NCI-H748 (cell line): ENCODE data around the gene C17orf100.

Experiments used
- DNase-seq: peaks from one replicate; lab custom pipeline; 2025; ENCODE audit not compliant: unreplicated experiment; lab: John Stamatoyannopoulos, UW

Gene C17orf100

DNA sequence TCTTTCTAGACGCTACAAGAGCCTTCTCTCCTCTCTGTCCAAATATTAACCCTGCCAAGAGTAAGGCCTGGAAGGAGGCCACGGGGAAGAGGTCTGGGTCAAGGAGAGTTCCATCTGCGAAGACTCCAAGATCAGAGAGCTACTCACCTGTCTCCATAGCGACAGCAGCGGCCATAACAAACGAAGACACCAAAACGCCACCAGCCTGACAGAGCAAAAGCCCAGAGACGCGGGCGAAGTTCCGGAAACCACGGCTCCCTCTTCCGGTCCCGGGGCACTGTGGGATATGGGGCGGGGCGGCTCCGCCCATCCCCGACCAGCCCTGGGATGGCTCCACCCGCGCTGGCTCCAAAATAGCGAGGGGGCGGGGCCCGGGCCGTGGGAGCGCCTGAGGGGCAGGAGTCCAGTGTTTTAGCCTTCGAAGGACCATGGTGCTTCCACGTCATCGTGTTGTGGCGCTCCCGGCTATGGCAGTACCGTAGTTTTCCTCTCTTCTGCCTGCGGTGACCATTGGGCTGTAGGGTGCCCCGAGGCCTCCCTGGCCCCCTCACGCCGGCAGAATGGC lies at the start of gene C17orf100, which contains the start of gene MED31:
Gene C17orf100 (plus strand): TSS at position 409 of the 565 bp plus-strand sequence. CDS start 152 bp downstream, at position 561.
Gene MED31 (minus strand): TSS at position 252 of the 565 bp plus-strand sequence. CDS start 77 bp downstream, at position 175.
- DNase-seq, result peak; percentile 98

DNA sequence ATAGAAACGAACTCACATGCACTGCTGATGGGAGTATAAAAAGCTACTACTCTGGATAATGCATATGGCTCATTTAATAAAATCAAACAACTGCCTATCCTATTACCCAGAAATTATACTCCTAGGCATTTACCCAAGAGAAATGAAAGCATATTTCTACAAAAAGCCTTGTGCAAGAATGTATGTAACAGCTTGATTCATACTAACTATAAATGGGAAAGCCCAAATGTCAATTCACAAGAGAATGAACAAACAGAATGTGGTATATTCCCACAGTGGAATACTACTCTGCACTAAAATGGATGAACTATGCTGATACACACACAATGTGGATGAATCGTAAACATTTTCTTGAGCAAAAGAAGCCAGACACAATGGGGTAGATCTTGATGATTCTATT lies 49.4 kb upstream of the C17orf100 start:
- DNase-seq, result no peak

DNA sequence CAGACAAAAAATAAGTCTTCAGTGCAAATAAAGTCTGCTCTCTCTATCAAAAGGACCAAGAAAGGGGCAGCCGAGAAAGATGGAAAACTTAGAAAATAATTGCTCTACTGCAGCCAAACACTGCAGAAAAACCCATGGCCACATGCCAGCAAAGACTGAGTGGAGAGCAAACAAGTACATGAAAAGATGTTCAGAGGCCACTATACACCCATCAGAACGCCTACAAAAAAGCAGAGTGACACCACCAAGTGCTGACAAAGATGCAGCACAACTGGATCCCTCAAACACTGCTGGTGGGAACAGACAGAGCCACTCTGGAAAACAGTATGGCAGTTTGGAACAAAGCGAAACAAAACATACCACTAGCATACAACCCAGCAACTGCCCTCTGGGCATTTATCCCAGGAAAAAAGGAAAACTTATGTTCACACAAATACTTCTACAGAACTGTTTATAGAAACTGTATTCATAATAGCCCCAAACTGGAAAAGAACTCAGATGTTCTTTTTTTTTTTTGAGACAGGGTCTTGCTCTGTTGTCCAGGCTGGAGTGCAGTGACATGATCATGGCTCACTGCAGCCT lies 47.7 kb upstream of the C17orf100 start:
- DNase-seq, result no peak

DNA sequence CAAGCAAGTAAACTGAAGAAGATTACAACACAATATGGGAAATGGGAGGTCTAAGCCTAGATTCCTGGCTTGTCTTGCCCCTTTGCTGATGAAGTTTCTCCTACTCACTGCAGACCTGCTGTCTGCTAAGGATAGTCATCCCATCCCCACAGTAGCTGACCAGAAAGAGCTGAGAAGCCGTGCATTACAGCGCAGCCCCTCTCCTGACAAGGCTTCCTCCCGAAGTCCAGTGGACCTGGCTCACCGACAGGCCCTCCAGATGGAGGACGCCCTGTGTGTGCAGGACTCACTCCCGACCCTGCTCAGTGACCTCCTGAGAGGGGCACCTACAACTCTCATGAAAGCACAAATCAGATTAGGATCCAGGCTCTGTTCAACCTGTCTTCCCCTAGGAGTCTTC lies 46.4 kb upstream of the C17orf100 start:
- DNase-seq, result no peak

DNA sequence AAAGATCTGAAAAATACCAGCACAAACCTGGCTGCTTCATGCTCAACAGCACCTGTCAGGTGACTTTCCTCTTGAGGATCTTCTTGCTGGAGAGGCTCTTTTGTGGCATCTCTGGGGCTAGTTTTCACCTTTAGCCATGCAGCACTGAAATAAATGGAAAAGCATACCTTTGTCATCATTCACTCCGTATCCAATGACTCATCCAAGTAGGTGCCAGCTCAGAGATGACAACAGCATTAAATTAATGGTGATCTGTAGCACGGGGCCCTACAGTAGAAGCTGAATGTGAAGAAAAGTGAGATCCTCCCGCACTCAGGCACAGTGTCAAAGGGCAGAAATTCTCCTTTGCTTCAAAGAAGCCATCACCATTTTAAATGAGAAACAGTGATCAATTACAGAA lies 43.2 kb upstream of the C17orf100 start:
- DNase-seq, result no peak

DNA sequence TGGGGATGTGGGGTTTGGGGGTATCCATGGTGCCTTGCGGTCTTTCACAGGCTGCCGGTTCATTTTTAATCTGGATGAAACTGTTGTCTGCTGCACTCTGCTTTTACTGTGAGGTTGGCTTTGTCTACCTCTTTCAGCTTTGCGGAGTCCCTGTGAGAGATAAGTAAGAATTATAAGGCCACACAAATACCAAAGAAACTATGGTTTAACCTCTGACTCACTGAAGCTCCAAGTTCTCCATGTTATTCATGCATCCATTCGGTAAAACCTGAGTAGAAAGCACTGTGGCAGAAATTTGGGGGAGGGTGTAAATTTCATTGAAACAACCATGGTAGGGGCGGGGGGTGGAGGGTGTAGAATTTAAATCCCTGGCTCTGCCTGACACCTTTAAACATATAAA lies 41.6 kb upstream of the C17orf100 start:
- DNase-seq, result no peak

DNA sequence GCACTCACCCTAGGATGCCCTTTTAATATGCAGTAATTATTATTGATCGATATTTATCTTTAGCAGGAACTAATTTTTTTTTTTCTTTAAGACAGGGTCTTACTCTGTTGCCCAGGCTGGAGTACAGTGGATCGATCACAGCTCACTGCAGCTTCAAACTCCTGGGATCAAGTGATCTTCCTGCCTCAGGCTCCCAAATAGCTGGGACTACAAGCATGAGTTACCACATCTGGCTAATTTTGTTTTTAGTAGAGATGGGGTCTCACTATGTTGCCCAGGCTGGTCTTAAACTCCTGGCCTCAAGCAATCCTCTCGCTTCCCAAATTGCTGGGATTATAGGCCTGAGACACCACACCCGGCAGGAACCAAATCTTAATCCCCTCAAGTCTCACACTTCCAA lies 40.3 kb upstream of the C17orf100 start:
- DNase-seq, result no peak

DNA sequence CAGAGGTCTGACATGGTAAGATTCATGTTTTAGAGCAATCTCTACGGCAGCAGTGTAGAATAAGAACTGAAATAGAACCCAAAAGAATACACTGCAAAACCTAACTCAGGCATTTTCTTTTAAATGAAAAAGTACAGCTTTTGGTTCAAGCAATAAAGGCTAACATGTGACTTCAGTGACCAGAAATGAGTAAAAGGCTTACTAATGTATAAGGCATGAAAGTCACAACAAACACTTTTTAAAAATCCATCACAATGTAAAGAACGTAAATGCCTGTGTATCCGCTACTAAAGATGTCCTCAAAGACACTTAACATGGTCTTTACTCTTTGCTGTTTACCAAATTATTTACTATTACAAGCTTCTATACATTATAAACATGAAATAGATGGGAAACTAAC lies 27.6 kb upstream of the C17orf100 start:
- no peak for DNase-seq

DNA sequence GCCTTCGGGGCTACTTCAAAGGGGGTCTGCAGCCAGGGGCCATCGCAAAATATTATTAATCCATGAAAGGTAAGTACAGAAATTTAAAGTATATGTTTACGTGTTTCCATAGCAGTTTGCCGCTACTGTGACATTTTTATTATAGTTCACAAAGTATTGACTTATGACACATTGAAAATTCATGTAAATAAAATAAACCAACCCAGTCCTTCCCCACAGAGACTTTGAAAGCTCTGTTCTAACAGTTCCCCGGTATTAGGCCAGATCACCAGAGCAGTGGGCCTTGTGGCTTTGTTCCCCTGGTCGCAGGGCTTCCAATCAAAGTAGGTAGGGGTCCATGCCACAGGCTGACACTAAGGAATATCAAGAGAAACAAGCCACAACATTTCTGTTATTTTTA lies 24.9 kb upstream of the C17orf100 start:
- no peak for DNase-seq

DNA sequence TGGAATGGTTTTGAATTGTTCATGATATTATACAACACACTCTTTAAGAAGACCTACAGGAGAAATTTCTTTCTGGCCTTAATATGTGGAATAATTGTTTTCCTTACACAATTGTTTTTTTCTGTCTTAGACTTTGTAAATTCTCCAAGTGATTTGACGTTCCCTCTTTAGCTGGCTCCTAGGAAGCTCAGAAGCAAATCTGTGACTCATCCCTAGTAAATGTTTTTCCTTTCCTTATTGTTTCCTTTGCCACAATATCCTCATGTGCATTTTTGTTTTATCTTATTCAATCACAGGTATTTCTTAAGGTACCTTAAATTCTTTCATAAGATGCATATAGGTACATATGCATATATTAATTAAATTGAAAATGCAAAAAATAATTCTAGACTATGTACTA lies 24.5 kb upstream of the C17orf100 start:
- no peak for DNase-seq

DNA sequence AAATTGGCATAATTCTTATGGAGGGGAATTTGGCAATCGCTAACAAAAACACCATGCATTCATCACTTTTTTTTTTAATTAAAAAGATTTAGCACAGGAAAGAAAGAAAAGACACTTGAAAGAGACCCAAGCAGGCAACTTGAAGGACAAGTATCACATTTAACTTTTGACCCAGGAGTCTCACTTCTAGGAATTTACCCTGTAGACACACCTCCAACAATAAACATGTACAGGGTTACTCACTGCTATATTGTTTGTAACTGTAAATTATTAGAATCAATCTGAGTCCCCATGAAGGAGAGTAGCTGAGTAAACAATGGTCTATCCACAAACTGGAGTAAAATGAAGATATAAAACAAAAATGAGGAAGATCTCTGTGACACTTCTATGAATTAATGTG lies 21.2 kb upstream of the C17orf100 start:
- no peak for DNase-seq

DNA sequence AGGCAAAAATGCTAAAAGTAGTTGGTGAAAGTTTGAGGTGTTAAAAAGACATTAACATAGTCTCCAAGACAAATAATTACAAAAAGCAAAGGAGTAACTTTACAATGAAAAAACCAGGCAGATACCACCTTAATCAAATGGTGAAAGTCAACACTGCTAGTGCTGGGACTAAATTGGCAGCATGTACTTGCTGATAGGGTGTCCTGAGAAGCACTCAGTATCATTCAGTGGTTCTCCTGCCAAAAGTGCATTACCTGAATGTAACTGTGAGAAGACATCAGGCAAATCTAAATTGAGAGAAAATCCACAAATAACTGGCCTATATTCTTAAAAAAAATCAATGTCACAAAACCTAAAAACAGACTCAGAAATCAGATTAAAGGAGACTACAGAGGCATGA lies 19.0 kb upstream of the C17orf100 start:
- no peak for DNase-seq

DNA sequence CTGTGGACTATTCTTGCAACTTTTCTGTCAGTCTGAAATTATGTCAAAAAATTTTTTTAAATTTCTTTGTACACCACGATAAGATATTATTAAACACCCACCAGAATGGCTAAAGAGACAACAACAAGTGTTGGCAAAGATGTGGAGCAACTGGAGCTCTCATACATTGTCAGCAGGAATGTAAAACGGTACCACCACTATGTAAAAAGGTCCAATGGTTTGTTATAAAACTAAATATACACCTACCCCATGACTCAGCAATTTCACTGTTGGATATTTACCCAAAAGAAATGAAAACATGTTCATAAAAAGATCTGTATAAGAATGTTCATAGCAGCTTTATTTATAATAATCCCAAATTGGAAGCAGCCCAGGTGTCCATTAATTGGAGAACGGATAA lies 18.3 kb upstream of the C17orf100 start:
- no peak for DNase-seq

DNA sequence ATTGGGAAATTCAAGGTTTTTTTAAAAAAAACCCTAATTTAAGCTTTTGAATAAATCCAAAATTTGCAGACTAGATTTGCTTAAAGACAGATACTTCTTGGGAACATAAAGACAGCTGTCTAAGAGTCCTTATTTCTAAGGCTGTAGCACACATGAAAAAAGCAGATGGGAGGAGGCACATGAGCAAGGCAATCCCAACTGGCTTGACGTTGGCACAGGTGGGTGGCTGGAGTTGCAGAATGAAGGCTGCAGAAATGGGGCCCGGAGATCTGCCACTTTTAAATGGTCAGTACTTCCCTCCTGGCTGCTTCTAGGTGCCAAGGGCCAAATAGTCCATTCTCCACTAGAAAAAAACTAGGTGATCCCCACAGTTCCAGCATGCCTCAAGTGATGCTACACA lies 15.5 kb upstream of the C17orf100 start:
- no peak for DNase-seq

DNA sequence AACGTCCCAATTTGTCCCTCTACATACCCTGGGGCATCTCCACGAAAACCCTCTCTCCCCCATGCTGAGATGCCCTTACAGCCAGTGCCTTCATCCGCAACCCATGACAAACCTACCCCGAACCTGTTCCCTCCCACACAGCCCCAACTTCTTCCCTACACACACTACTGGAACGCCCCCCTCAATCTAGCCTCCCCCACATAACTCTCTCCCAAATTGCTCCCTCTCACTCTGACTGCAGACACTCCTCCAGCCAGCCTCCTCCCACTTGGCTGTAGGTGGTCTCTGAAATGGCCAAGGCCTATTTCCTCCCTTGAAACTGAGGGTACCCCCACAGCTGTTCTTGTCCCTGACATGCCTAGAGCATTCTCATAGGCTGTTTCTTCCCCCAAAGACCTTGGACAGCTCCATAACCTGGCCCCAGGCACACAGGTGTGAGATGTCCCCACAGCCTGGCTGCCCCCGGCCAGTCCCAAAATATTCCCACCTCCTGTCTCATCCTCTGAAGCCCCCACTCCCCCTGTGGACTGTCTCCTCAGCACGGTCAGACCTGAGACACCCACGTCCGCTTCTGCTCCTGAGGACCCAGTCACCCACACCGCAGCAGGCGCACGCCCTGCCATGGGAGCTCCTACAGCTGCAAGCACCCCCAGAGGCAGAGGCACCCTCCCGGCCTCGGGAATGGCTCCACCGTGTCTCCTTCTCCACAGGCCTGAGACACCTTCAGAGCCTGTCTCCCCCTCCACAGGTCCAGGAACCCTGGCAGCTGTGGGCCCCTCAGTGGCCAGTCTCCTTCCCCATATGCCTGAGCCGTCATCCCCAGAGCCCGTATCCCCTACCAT lies 14.7 kb upstream of the C17orf100 start:
- no peak for DNase-seq

DNA sequence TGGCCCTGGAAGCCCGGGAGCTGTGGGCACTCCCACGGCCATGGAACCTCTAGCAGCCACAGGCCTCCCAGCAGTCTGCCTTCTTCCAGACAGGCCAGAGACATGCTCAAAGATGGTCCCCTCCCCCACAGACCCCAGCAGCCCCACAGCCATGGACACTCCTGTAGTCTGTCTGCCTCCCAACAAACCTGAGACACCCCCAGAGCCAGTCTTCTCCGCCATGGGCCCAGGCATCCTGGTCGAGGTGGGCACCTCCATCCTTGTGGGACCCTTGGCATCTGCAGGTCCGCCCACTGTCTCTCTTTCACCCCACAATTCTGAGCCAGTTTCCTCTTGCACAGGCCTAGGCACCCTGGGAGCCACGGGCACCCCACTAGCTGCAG lies 14.1 kb upstream of the C17orf100 start:
- DNase-seq, result no peak

DNA sequence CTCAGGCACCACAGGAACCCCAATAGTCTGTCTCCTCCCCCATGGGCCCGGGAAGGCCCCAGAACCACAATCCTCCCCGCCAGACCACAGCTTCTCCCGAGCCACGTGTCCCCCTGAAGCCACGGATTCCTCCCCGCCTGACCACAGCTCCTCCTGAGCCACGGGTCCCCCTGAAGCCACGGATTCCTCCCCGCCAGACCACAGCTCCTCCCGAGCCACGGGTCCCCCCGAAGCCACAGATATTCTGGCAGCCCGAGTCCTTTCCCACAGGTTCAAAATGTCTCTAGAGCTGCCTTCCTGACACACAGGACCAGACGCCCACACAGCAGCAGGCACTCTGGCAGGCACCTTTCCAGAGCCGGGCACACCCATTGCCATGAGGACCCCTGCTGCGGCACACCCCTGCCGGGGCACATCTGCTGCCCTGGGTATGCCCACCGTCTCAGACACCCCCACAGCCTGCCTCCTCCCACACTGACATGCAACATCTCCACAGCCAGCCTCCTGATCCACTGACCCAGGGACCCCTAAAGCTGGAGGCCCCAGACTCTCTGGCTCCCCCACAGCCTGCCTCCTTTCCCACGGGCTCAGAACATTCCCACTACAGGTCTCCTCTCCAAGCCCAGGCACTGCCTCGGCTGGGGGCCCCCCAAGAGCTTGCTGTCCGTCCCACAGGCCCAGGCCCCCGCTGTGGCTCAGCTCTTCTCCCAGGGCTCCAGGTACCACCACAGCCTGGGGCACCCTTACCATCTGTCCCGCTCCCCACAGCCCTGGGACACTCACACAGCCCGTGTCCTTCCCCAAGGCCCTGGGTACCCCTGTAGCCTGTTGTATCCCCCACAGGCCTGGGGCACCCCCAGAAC lies 13.3 kb upstream of the C17orf100 start:
- no peak for DNase-seq

DNA sequence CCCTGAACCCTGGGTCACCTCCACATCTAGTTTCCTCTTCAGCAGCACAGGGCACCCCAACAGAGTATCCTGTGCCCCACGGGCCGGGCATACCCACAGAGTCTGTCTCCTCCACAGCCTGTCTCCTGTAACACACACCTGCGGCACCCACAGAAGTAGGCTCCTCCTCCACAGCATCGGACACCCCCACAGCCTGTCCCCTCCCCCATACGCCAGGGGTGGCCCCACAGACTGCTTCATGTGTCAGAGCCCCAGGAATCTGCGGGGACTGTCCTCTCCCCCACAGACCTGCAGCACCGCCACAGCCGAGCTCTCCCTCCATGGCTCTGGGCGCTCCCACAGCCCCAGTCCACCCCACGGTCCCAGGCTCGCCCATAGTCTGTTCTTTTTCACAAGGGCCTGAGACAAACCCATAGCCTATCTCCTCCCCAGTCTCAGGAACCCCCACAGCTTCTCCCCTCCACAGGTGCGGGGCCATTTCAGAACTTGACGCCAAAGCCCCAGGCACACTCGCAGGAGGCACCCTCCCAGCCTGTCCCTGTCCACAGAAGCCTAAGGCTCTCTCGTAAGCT lies 12.5 kb upstream of the C17orf100 start:
- DNase-seq, result no peak

DNA sequence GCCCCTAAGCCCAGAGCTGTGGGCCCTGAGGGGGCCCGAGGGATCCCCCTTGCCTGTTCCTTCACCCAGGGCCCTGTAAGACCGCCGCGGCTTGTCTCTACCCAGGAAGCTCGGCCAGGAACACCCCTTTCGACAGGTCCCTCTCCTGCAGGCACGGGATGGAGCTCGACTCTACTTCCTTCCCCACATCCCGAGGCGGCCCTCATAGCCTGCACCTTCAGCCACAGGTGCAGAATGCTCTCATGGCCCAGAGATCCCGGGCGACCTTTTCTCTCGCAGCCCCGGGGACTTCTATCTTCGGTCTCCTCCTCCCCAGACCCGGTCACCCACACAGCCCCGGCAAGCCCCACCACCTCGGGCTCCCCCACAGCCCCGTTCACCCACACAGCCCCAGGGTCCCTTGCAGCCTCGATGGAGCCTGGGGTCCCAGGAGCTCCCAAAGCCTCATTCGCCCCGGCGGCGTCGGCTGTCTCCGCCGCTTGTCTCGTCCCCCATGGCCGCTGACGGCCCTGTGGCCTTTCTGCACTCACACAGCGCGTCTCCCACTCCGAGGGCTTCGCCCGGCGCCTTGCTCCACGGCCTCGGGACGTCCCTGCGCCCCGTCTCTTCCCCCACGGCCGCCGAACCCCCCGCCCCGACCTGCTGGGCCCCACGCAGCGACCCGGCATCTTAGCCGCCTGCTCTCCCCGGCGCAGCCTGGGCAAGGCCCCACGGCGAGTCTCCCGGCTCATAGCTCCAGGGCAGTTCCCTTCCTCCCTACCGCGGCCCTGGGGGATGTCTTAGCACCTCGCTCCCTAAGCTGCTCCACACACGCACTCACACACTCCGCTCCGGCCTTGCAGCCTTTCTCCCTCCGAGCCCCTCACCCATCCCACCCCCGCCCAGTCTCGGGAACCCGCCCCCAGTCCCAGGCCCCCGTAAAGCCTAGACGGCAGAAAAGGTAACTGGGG lies 11.7 kb upstream of the C17orf100 start:
- DNase-seq, result peak; percentile 71
